ENCODE data around the gene BBS9. TPM values are rescaled to one million over a fixed set of nuclear protein-coding genes. Genes with fewer than 3 reads are reported as not detected.

Gene BBS9
- polyA plus RNA-seq, 1 donor from 2014 or later, result 9.8 TPM

DNA sequence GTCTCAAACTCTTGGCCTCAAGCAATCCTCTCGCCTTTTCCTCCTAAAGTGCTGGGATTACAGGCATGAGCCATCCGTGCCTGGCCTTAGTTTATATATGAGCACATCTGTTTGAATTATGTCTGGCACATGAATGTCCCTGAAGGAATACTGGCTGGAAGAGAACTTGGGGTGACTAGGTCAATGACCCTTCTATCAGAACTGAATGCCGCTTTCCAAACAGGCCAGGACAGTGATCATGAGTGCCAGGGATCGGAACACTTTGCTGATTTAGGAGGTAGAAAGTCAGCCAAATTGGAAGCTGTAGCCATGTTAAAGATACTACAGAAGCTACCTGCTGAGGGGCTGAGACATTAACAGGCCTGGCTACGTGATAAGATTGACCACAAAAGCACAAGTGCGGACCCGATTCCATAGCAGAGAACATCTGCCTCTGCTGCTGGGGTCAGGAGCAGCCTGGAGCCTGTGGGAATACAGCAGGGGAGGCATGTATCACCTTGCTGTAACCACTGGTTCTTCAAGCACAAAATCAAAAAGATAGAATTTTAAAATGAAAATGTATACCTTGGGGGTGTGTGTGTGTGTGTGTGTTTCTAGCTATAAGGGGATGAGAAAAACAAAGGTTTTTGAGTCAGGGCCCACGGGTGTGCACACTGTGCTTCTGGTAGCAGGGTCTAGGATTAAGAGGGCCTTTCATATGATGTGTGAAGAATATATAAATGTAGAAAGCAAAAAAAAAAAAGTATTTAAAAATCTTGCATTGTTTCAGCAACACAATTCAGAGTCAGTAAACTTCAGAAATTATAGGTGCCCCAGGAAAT lies 293.7 kb downstream of the BBS9 start:
- Histone ChIP-seq H3K9me3 (ENCODE audit: low read length) (no peaks in the 10 kb centered on the region), H3K27ac (ENCODE audit: low read length) (no peak overlapping the region), H3K79me2 (replicated peaks; ENCODE audit: insufficient read depth, low read length) (no peaks in the 10 kb centered on the region), H3K9ac (ENCODE audit: low read length) (no peak overlapping the region), H3K27me3 (ENCODE audit: insufficient read depth, low read depth, low read length) (no peaks in the 10 kb centered on the region), H2AFZ (ENCODE audit: low read depth, low read length) (no peak overlapping the region), H3K36me3 (ENCODE audit: insufficient read depth, low read length) (no peaks in the 10 kb centered on the region), H3K9me2 (ENCODE audit: insufficient read depth, low read length) (no peaks in the 10 kb centered on the region), H3K4me3 (ENCODE audit: low read length) (no peak overlapping the region), H4K20me1 (ENCODE audit: insufficient read depth) (no peaks in the 10 kb centered on the region), H3K4me2 (ENCODE audit: low read length) (no peak overlapping the region), H3F3A (ENCODE audit: insufficient read depth, low read length, poor library complexity, severe bottlenecking) (no peaks in the 10 kb centered on the region)
- TF ChIP-seq EP300 (conservative IDR thresholded peaks at IDR 0.05; ENCODE audit: poor library complexity, severe bottlenecking) (no peak), SMC3 (conservative IDR thresholded peaks at IDR 0.05; ENCODE audit: poor library complexity) (no peak), EZH2 (IDR thresholded peaks at IDR 0.05; ENCODE audit: borderline replicate concordance, insufficient read depth, low read length, poor library complexity, severe bottlenecking) (no peak), RAD21 (conservative IDR thresholded peaks at IDR 0.05) (no peak), TAF1 (IDR thresholded peaks at IDR 0.05; ENCODE audit: low read depth) (no peak), POLR2AphosphoS5 (IDR thresholded peaks at IDR 0.05) (no peak), MXI1 (conservative IDR thresholded peaks at IDR 0.05; ENCODE audit: poor library complexity, severe bottlenecking) (no peak)
- TF ChIP-seq, protein P1, sequence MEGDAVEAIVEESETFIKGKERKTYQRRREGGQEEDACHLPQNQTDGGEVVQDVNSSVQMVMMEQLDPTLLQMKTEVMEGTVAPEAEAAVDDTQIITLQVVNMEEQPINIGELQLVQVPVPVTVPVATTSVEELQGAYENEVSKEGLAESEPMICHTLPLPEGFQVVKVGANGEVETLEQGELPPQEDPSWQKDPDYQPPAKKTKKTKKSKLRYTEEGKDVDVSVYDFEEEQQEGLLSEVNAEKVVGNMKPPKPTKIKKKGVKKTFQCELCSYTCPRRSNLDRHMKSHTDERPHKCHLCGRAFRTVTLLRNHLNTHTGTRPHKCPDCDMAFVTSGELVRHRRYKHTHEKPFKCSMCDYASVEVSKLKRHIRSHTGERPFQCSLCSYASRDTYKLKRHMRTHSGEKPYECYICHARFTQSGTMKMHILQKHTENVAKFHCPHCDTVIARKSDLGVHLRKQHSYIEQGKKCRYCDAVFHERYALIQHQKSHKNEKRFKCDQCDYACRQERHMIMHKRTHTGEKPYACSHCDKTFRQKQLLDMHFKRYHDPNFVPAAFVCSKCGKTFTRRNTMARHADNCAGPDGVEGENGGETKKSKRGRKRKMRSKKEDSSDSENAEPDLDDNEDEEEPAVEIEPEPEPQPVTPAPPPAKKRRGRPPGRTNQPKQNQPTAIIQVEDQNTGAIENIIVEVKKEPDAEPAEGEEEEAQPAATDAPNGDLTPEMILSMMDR (IDR thresholded peaks at IDR 0.05; ENCODE audit: poor library complexity, severe bottlenecking), result no peak
- TF ChIP-seq, protein P2, sequence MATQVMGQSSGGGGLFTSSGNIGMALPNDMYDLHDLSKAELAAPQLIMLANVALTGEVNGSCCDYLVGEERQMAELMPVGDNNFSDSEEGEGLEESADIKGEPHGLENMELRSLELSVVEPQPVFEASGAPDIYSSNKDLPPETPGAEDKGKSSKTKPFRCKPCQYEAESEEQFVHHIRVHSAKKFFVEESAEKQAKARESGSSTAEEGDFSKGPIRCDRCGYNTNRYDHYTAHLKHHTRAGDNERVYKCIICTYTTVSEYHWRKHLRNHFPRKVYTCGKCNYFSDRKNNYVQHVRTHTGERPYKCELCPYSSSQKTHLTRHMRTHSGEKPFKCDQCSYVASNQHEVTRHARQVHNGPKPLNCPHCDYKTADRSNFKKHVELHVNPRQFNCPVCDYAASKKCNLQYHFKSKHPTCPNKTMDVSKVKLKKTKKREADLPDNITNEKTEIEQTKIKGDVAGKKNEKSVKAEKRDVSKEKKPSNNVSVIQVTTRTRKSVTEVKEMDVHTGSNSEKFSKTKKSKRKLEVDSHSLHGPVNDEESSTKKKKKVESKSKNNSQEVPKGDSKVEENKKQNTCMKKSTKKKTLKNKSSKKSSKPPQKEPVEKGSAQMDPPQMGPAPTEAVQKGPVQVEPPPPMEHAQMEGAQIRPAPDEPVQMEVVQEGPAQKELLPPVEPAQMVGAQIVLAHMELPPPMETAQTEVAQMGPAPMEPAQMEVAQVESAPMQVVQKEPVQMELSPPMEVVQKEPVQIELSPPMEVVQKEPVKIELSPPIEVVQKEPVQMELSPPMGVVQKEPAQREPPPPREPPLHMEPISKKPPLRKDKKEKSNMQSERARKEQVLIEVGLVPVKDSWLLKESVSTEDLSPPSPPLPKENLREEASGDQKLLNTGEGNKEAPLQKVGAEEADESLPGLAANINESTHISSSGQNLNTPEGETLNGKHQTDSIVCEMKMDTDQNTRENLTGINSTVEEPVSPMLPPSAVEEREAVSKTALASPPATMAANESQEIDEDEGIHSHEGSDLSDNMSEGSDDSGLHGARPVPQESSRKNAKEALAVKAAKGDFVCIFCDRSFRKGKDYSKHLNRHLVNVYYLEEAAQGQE (IDR thresholded peaks at IDR 0.05; ENCODE audit: borderline replicate concordance), result no peak

DNA sequence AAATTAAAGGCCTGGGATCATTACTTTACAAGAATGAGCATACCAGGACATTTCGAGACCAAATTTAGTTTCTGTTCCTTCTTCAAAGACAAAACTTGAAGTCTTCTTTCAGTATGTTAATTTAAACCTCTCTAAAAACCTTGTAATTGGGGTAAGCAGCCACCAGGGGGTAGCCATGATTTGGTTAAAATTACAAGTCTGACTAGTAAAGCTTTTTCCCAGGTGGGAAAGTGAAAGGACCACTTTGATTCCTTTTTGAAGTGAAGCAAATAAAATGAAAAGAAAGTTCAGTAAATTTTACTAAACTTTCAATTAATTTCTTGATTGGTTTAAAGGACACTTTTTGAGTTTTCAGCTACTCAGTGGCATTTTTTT lies 294.3 kb downstream of the BBS9 start:
- no peaks in the 10 kb centered on the region for H3K9me3 ChIP-seq (ENCODE audit: low read length)
- H2AFZ ChIP-seq (ENCODE audit: low read depth, low read length), result no peak overlapping the region
- H3K9ac ChIP-seq (ENCODE audit: low read length), result no peak overlapping the region
- H3F3A ChIP-seq (ENCODE audit: insufficient read depth, low read length, poor library complexity, severe bottlenecking), result no peaks in the 10 kb centered on the region
- H3K9me2 ChIP-seq (ENCODE audit: insufficient read depth, low read length), result no peaks in the 10 kb centered on the region
- no peaks in the 10 kb centered on the region for H3K27me3 ChIP-seq (ENCODE audit: insufficient read depth, low read depth, low read length)
- no peak for TF ChIP-seq POLR2AphosphoS5 (IDR thresholded peaks at IDR 0.05)
- TF ChIP-seq, protein P2 (IDR thresholded peaks at IDR 0.05; ENCODE audit: borderline replicate concordance), result no peak
- no peak for TF ChIP-seq RAD21 (conservative IDR thresholded peaks at IDR 0.05)
- TF ChIP-seq MXI1 (conservative IDR thresholded peaks at IDR 0.05; ENCODE audit: poor library complexity, severe bottlenecking), result no peak
- TF ChIP-seq, protein P1 (IDR thresholded peaks at IDR 0.05; ENCODE audit: poor library complexity, severe bottlenecking), result no peak
- no peak for TF ChIP-seq SMC3 (conservative IDR thresholded peaks at IDR 0.05; ENCODE audit: poor library complexity)
- no peak for TF ChIP-seq EP300 (conservative IDR thresholded peaks at IDR 0.05; ENCODE audit: poor library complexity, severe bottlenecking)
- no peak for TF ChIP-seq EZH2 (IDR thresholded peaks at IDR 0.05; ENCODE audit: borderline replicate concordance, insufficient read depth, low read length, poor library complexity, severe bottlenecking)
- H3K27ac ChIP-seq (ENCODE audit: low read length), result no peak overlapping the region
- no peaks in the 10 kb centered on the region for H4K20me1 ChIP-seq (ENCODE audit: insufficient read depth)
- H3K79me2 ChIP-seq (replicated peaks; ENCODE audit: insufficient read depth, low read length), result no peaks in the 10 kb centered on the region
- H3K4me2 ChIP-seq (ENCODE audit: low read length), result no peak overlapping the region
- H3K36me3 ChIP-seq (ENCODE audit: insufficient read depth, low read length), result no peaks in the 10 kb centered on the region
- H3K4me3 ChIP-seq (ENCODE audit: low read length), result no peak overlapping the region

Data from neural cell (in vitro differentiated cells).